Rectal smooth muscle tissue (tissue), 1 donor: Measurements from ENCODE around the gene VTI1A.

Source experiments
- H3K27ac ChIP-seq: one replicate; pipeline ENCODE4 v1.7.0; 2013; ENCODE audit warnings: low read depth, low read length, inconsistent platforms
- H3K27me3 ChIP-seq: one replicate; pipeline ENCODE4 v1.7.0; 2013; ENCODE audit warnings: low read length; ENCODE audit not compliant: control insufficient read depth, insufficient read depth
- H3K36me3 ChIP-seq: one replicate; pipeline ENCODE4 v1.7.0; 2013; ENCODE audit warnings: low read length; ENCODE audit not compliant: control insufficient read depth, insufficient read depth
- H3K4me1 ChIP-seq: one replicate; pipeline ENCODE4 v1.7.0; 2013; ENCODE audit warnings: low read length; ENCODE audit not compliant: control insufficient read depth, insufficient read depth
- H3K4me3 ChIP-seq: one replicate; pipeline ENCODE4 v1.7.0; 2013; ENCODE audit warnings: low read length
- H3K9ac ChIP-seq: one replicate; pipeline ENCODE4 v1.7.0; 2013; ENCODE audit warnings: low read length

VTI1A gene

GRCh38 chr10:112803961-112804401 lies 357.0 kb downstream of the VTI1A start:
- H3K36me3 ChIP-seq = no peaks in the 10 kb centered on the region
- H3K4me3 ChIP-seq = no peak overlapping the region
- no peaks in the 10 kb centered on the region for H3K4me1 ChIP-seq
- no peaks in the 10 kb centered on the region for H3K27me3 ChIP-seq
- H3K27ac ChIP-seq = no peak overlapping the region
- H3K9ac ChIP-seq = no peak overlapping the region

DNA sequence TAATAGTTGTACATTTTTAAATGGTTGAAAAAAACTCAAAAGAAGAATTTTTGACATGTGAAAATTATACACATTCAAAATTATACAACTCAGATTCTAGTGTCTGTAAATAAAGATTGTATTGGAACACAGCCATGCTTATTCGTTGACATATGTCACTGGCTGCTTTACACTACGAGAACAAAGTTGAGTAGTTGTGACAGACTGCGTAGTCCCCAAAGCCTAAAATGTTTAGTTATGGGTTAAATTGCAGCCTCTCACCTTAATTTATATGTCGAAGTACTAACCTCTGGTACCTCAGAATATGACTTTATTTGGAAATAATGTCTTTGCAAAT lies 358.2 kb downstream of the VTI1A start:
- Histone ChIP-seq H3K27ac (no peak overlapping the region), H3K4me1 (no peaks in the 10 kb centered on the region), H3K36me3 (no peaks in the 10 kb centered on the region), H3K9ac (no peak overlapping the region), H3K27me3 (no peaks in the 10 kb centered on the region), H3K4me3 (no peak overlapping the region)

DNA sequence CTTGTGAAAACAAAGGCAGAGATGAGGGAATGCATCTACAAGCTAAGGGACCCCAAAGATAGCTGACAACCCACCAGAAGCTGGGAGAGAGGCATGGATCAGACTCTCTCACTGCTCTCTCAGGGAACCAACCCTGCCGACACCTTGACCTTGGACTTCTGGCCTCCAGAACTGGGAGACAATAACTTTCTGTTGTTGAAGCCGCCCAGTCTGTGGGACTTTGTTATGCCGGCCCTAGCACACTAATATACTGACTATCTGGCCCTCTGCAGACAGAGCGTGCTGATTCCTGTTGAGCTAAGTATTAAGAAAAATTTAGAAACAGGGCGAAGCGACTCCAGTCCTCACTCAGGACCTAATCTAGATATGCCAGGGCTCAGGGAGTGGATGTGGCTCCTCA lies 358.7 kb downstream of the VTI1A start:
- Histone ChIP-seq H3K27ac (no peak overlapping the region), H3K27me3 (no peaks in the 10 kb centered on the region), H3K36me3 (no peaks in the 10 kb centered on the region), H3K4me1 (no peaks in the 10 kb centered on the region), H3K9ac (no peak overlapping the region), H3K4me3 (no peak overlapping the region)

DNA sequence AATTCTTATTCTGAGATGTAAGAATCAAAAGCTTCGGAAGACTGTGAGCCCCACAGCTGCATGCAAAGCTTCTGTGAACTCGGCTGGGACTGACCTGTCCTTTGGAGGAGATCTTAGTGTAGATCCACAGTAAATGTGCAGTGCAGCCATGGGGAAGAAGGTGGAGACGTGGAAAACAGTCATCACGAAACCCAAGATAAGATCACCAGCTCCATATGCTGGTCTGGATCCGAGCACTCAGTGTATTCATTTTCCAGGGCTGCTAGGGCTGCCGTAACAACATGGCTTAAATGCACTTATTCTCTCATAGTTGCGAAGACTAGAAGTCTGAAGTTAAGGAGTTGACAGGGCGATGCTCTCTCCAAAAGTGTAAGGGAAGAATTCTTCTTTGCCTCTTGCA lies 360.0 kb downstream of the VTI1A start:
- Histone ChIP-seq H3K27me3 (no peaks in the 10 kb centered on the region), H3K27ac (no peak overlapping the region), H3K36me3 (no peaks in the 10 kb centered on the region), H3K4me1 (no peaks in the 10 kb centered on the region), H3K4me3 (no peak overlapping the region), H3K9ac (no peak overlapping the region)

GRCh38 chr10:112809736-112810135 lies 362.7 kb downstream of the VTI1A start:
- Histone ChIP-seq H3K4me3 (no peak overlapping the region), H3K27me3 (no peaks in the 10 kb centered on the region), H3K9ac (no peak overlapping the region), H3K4me1 (no peaks in the 10 kb centered on the region), H3K27ac (no peak overlapping the region), H3K36me3 (no peaks in the 10 kb centered on the region)

DNA sequence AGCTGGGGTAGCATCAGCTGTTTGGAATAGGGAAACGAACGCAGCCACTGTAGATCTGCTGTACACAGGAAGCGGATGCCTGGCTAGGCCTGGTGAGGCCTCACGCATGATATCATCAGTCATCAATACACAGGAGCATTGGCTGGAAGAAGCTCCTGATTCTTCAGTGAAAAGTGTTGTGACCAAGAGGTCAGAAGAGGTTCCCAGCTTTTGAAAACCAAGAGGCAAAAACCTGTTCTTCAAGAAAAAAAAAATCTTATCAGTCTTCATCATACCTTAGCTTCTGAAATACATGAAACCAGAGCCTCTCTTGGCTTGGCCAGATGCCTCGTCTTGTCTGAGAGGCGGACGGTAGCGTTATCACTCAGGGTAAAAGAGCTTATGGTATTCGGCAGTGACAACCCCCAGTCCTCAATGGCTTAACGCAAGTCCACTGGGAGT lies 363.7 kb downstream of the VTI1A start:
- H3K4me3 ChIP-seq = no peak overlapping the region
- H3K36me3 ChIP-seq = no peaks in the 10 kb centered on the region
- no peak overlapping the region for H3K27ac ChIP-seq
- no peaks in the 10 kb centered on the region for H3K27me3 ChIP-seq
- no peaks in the 10 kb centered on the region for H3K4me1 ChIP-seq
- no peak overlapping the region for H3K9ac ChIP-seq

DNA sequence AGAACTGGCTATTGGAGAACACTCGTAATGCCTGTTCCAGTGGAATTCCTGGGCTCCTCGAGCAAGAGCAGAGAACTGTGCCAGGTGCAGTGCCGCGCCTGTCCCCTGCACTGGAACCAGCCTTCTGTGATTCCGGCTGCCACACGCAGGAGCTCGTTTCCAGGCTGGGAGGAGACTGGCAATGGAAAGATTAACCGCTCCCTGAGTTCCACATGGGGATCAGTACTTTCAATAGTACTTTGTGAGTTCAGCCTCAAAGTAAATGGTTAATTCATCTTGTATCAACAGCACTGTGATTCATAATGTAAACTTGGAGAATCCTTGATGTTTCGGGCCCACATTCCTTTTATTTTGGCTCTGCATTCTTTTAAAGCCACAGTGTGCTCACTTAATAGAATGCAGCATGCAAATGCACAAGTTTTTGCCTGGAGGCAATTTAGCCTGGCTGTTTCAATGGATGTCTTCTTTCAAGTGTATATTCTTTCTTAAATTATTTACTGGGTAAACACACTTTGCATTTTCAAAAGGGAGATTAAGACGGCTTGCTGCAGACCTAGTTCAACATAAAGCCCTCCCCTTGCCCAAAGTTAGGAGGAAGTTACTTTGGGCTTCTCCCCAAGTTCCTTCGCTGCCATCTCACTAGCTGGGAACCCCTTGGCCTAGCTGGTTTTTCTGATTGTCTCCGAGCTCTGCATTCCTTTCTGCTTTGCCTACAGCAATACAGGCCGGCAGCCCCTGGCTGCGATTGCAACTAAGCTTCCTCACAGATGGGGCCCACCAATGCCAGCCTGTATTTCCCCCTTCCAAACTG lies 364.9 kb downstream of the VTI1A start:
- H3K36me3 ChIP-seq = no peaks in the 10 kb centered on the region
- no peak overlapping the region for H3K9ac ChIP-seq
- peak overlapping the region; percentile 6 for H3K4me3 ChIP-seq
- H3K27me3 ChIP-seq = no peaks in the 10 kb centered on the region
- H3K4me1 ChIP-seq = no peaks in the 10 kb centered on the region
- H3K27ac ChIP-seq = no peak overlapping the region

GRCh38 chr10:112812586-112812985 lies 365.6 kb downstream of the VTI1A start:
- no peak overlapping the region for H3K9ac ChIP-seq
- H3K4me3 ChIP-seq = no peak overlapping the region
- H3K4me1 ChIP-seq = no peaks in the 10 kb centered on the region
- H3K36me3 ChIP-seq = no peaks in the 10 kb centered on the region
- H3K27ac ChIP-seq = no peak overlapping the region
- H3K27me3 ChIP-seq = no peaks in the 10 kb centered on the region

DNA sequence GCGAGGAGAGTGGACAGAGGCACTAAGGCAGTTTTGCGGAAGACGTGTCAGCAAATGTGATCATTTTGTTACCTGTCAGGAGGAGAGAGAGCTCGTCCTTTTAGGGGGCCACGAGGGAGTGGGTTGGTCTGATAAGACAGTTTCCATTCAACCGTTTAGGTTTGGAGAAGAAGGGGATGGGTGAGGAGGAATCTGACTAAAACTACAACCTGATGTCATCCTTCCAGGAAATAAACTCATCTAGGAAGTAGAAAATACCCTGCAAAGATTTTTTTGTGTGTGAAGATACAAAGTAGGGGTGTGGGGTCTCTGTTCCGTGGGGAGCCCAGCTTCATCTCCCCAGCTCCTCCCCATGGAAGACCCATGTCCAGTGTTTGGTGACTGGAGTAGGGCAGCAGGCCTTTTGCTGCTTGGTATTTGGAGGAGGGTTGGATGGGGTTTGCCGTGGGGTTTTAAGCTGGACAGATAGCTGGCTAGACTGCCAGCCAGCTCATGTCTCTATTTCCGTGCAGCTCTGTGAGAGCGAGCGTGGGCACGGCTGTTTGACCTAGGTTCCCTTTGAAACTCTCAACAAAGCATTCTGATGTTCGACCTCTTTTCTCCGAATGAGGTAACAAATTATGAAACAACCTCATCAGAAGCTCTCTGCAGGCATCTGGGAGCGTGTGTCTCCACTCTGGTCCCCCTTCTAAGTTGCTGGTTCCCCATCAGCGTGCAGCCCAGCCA lies 367.0 kb downstream of the VTI1A start:
- no peaks in the 10 kb centered on the region for H3K27me3 ChIP-seq
- H3K27ac ChIP-seq = no peak overlapping the region
- no peak overlapping the region for H3K9ac ChIP-seq
- H3K4me1 ChIP-seq = no peaks in the 10 kb centered on the region
- H3K36me3 ChIP-seq = no peaks in the 10 kb centered on the region
- H3K4me3 ChIP-seq = no peak overlapping the region

DNA sequence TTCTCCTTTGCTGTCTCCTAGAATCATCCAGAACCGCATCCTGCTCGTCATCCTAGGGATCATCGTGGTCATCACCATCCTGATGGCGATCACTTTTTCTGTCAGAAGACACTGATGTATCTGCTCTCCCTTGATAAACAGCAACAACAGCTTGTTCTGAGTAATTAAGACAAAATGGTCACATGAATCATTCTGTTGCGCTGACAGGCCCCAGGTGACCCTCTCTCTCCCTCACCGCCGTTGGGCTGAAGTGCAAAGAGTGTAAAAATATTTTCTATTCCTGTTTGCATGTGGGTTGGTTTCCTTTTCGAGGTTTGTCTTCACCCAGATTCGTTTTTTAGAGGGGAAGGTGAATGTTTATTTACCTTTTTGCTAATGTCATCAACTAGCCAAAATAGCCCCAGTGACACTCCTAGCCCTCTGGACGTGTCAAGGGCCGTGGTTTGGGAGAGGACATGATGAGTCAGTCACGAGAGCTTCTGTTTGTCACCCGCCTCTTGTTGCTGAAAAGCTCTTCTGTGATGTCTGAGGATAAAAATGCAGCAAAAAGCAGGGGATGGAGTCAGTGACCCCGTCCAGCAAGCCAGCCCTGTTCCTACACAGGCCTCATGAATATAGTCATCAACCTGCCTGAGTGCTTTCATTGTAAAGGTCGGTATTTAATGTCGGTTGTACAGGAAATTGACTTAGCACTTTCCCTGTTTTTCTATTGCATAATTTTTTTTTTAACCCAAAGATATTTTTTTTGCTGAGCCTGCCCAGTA lies 368.4 kb downstream of the VTI1A start:
- no peak overlapping the region for H3K4me3 ChIP-seq
- no peaks in the 10 kb centered on the region for H3K36me3 ChIP-seq
- H3K9ac ChIP-seq = no peak overlapping the region
- no peaks in the 10 kb centered on the region for H3K4me1 ChIP-seq
- no peaks in the 10 kb centered on the region for H3K27me3 ChIP-seq
- peak overlapping the region; percentile 59 for H3K27ac ChIP-seq

GRCh38 chr10:112816033-112816430 lies 369.0 kb downstream of the VTI1A start:
- Histone ChIP-seq H3K27ac (peak overlapping the region; percentile 59), H3K9ac (no peak overlapping the region), H3K4me3 (no peak overlapping the region), H3K27me3 (no peaks in the 10 kb centered on the region), H3K36me3 (no peaks in the 10 kb centered on the region), H3K4me1 (no peaks in the 10 kb centered on the region)

GRCh38 chr10:112816891-112817290 lies 369.9 kb downstream of the VTI1A start:
- H3K4me1 ChIP-seq = no peaks in the 10 kb centered on the region
- no peak overlapping the region for H3K27ac ChIP-seq
- no peak overlapping the region for H3K9ac ChIP-seq
- no peak overlapping the region for H3K4me3 ChIP-seq
- no peaks in the 10 kb centered on the region for H3K36me3 ChIP-seq
- no peaks in the 10 kb centered on the region for H3K27me3 ChIP-seq
